Measurements from ENCODE around the gene DENND1A.

GRCh38 chr9:123872710-123873109 is 57.2 kb downstream of the DENND1A start:
- TF ChIP-seq, protein P1, sequence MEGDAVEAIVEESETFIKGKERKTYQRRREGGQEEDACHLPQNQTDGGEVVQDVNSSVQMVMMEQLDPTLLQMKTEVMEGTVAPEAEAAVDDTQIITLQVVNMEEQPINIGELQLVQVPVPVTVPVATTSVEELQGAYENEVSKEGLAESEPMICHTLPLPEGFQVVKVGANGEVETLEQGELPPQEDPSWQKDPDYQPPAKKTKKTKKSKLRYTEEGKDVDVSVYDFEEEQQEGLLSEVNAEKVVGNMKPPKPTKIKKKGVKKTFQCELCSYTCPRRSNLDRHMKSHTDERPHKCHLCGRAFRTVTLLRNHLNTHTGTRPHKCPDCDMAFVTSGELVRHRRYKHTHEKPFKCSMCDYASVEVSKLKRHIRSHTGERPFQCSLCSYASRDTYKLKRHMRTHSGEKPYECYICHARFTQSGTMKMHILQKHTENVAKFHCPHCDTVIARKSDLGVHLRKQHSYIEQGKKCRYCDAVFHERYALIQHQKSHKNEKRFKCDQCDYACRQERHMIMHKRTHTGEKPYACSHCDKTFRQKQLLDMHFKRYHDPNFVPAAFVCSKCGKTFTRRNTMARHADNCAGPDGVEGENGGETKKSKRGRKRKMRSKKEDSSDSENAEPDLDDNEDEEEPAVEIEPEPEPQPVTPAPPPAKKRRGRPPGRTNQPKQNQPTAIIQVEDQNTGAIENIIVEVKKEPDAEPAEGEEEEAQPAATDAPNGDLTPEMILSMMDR (conservative IDR thresholded peaks at IDR 0.05; ENCODE audit: low read length) = no peak
- no peak for TF ChIP-seq EZH2phosphoT487 (IDR thresholded peaks at IDR 0.05; ENCODE audit: borderline replicate concordance)
